ENCODE data around the gene TMEM235. TPM values are rescaled to one million over a fixed set of nuclear protein-coding genes. Genes with fewer than 3 reads are reported as not detected.

TMEM235 gene
- total and polyA plus RNA-seq, 4 donors, result 0.02 TPM; not detected in 3

DNA sequence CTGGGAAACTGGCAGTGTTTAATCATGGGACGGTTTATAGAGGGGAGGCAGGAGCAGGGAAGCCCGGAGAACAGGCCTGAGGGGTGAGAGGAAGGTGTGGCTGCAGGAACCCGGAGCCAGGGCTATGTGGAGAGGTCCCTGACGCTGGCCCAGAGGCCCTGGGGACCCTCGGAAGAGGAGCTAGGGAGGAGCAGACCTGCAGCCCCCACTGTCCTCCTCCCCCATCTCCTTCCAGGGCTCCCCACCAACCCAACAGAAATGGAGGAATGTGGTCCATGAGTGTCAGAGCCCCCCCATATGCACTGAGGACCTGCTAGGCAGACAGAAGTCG lies 20.3 kb downstream of the TMEM235 start (continued):
- TF ChIP-seq HNF4A (conservative IDR thresholded peaks at IDR 0.05) (no peak), FOXA1 (IDR thresholded peaks at IDR 0.05) (no peak), GABPA (IDR thresholded peaks at IDR 0.05 in 1 of 2, conservative IDR thresholded peaks at IDR 0.05 in 1 of 2) (no peak)

DNA sequence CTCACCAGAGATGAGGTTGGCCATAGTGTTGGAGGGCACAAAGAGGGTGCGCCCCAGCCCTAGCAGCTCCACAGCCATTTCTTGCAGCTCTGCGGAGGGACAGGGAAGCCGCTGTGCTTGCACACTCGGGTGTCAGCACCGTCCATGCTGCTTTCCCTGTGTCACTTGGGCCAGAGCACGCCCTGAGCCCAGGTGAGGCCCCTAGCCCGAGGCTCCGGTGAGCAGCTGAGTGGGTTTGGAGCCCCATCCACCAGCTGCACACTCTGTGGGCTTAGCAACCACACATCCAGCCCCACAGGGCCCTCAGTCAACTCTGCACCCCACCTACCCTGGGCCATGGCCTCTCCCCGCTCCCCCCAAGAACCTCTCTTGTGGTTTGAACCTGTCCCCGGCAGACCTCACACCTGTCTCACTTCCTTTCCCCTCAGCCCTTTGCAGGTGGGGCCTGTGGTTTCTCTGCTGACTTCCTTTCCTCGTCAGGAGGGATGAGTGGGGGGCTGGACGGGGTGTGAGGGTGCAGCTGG lies 20.7 kb downstream of the TMEM235 start:
- no peaks in the 10 kb centered on the region for H3K36me3 ChIP-seq (ENCODE audit: control insufficient read depth in 4 of 4, insufficient read depth in 3 of 4, low read depth in 1 of 4, low read length in 3 of 4)
- H3K27ac ChIP-seq (ENCODE audit: low read depth in 1 of 2, low read length in 2 of 2), result no peak overlapping the region
- H3K4me3 ChIP-seq (ENCODE audit: low read depth in 1 of 3, low read length in 3 of 3), result no peak overlapping the region
- DNase-seq (ENCODE audit: low spot score), result no peak
- no peaks in the 10 kb centered on the region for H3K9me3 ChIP-seq (ENCODE audit: control insufficient read depth in 4 of 4, low read length in 3 of 4)
- 75% methylated on average over 12 of the region's 12 CpGs for WGBS
- H3K9ac ChIP-seq (ENCODE audit: low read depth in 1 of 2, low read length in 2 of 2), result no peak overlapping the region
- TF ChIP-seq YY1 (IDR thresholded peaks at IDR 0.05) (no peak), HNF4A (conservative IDR thresholded peaks at IDR 0.05) (no peak), HNF4G (IDR thresholded peaks at IDR 0.05) (no peak), RAD21 (IDR thresholded peaks at IDR 0.05) (no peak), NR2F2 (IDR thresholded peaks at IDR 0.05) (no peak), JUND (IDR thresholded peaks at IDR 0.05) (no peak), EGR1 (IDR thresholded peaks at IDR 0.05; ENCODE audit: low read depth in 2 of 2) (no peak), SP1 (IDR thresholded peaks at IDR 0.05) (no peak), FOXA1 (IDR thresholded peaks at IDR 0.05) (no peak), TAF1 (conservative IDR thresholded peaks at IDR 0.05) (no peak)
- TF ChIP-seq, protein P1, sequence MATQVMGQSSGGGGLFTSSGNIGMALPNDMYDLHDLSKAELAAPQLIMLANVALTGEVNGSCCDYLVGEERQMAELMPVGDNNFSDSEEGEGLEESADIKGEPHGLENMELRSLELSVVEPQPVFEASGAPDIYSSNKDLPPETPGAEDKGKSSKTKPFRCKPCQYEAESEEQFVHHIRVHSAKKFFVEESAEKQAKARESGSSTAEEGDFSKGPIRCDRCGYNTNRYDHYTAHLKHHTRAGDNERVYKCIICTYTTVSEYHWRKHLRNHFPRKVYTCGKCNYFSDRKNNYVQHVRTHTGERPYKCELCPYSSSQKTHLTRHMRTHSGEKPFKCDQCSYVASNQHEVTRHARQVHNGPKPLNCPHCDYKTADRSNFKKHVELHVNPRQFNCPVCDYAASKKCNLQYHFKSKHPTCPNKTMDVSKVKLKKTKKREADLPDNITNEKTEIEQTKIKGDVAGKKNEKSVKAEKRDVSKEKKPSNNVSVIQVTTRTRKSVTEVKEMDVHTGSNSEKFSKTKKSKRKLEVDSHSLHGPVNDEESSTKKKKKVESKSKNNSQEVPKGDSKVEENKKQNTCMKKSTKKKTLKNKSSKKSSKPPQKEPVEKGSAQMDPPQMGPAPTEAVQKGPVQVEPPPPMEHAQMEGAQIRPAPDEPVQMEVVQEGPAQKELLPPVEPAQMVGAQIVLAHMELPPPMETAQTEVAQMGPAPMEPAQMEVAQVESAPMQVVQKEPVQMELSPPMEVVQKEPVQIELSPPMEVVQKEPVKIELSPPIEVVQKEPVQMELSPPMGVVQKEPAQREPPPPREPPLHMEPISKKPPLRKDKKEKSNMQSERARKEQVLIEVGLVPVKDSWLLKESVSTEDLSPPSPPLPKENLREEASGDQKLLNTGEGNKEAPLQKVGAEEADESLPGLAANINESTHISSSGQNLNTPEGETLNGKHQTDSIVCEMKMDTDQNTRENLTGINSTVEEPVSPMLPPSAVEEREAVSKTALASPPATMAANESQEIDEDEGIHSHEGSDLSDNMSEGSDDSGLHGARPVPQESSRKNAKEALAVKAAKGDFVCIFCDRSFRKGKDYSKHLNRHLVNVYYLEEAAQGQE (IDR thresholded peaks at IDR 0.05), result no peak
- TF ChIP-seq, protein P2, sequence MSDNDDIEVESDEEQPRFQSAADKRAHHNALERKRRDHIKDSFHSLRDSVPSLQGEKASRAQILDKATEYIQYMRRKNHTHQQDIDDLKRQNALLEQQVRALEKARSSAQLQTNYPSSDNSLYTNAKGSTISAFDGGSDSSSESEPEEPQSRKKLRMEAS (IDR thresholded peaks at IDR 0.05), result no peak
- TF ChIP-seq, protein P3, sequence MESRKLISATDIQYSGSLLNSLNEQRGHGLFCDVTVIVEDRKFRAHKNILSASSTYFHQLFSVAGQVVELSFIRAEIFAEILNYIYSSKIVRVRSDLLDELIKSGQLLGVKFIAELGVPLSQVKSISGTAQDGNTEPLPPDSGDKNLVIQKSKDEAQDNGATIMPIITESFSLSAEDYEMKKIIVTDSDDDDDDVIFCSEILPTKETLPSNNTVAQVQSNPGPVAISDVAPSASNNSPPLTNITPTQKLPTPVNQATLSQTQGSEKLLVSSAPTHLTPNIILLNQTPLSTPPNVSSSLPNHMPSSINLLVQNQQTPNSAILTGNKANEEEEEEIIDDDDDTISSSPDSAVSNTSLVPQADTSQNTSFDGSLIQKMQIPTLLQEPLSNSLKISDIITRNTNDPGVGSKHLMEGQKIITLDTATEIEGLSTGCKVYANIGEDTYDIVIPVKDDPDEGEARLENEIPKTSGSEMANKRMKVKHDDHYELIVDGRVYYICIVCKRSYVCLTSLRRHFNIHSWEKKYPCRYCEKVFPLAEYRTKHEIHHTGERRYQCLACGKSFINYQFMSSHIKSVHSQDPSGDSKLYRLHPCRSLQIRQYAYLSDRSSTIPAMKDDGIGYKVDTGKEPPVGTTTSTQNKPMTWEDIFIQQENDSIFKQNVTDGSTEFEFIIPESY (IDR thresholded peaks at IDR 0.05), result no peak
- no peaks in the 10 kb centered on the region for H3K27me3 ChIP-seq (ENCODE audit: control insufficient read depth in 4 of 4, insufficient read depth in 4 of 4, low read length in 3 of 4)
- peaks cover 0 to 22% (median 7%) of the 10 kb centered on the region in 4 donors for H3K4me1 ChIP-seq (ENCODE audit: control insufficient read depth in 4 of 4, insufficient read depth in 4 of 4, low read length in 3 of 4)

DNA sequence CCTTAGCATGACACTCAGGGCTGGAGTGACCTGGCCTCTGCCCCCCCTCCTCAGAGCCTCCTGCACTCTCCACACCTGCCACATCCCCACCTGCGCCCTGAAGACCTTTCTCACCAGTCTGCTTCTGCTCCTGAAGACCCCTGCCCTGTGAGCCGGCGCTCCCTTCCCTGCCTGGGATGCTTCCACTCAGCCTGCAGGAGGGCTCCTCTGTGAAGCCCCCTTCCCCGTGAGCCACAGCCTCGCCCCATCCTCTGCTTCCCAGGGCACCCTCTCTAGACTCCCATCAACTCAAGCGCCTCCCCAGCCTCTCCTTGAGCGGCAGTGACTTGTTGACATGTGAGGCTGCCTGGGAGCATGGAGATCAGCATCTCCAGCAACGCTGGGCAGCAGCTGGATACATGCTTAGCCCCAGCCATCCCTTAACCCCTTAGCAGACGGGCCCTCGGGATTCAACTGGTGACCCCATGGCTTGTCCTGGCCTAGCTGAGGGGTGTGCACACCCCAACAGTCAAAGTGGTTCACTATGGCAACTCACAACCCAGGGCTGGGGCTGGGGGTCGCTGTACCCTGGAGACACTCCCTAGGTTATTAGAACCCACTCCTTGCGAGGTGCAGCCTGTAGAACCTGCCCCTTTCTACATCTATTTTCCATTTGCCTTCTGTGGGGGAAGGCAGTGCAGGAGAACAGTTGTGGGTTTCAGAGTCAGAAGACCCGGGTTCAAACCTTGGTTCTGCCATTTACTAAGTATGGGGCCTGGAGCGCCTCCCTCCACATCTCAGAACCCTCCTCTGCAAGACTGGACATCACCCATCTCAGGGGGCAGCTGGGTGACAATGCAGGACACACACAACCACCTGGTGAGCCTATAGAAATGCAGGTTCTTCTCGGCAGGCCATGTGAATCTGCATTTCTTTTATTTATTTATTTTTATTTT lies 21.5 kb downstream of the TMEM235 start:
- H3K9ac ChIP-seq (ENCODE audit: low read depth in 1 of 2, low read length in 2 of 2), result no peak overlapping the region
- H3K4me3 ChIP-seq (ENCODE audit: low read depth in 1 of 3, low read length in 3 of 3), result no peak overlapping the region
- DNase-seq (ENCODE audit: low spot score), result no peak
- WGBS, result 87% methylated on average over 15 of the region's 15 CpGs
- H3K27me3 ChIP-seq (ENCODE audit: control insufficient read depth in 4 of 4, insufficient read depth in 4 of 4, low read length in 3 of 4), result no peaks in the 10 kb centered on the region
- no peaks in the 10 kb centered on the region for H3K9me3 ChIP-seq (ENCODE audit: control insufficient read depth in 4 of 4, low read length in 3 of 4)
- H3K4me1 ChIP-seq (ENCODE audit: control insufficient read depth in 4 of 4, insufficient read depth in 4 of 4, low read length in 3 of 4), result peaks cover 0 to 30% (median 11%) of the 10 kb centered on the region in 4 donors
- TF ChIP-seq RXRA (IDR thresholded peaks at IDR 0.05), result no peak
- no peak for TF ChIP-seq YY1 (IDR thresholded peaks at IDR 0.05)
- TF ChIP-seq, protein P4, sequence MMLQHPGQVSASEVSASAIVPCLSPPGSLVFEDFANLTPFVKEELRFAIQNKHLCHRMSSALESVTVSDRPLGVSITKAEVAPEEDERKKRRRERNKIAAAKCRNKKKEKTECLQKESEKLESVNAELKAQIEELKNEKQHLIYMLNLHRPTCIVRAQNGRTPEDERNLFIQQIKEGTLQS (IDR thresholded peaks at IDR 0.05), result no peak
- TF ChIP-seq RAD21 (IDR thresholded peaks at IDR 0.05), result no peak
- TF ChIP-seq, protein P1 (IDR thresholded peaks at IDR 0.05), result no peak
- no peak for TF ChIP-seq SP1 (IDR thresholded peaks at IDR 0.05)
- TF ChIP-seq TAF1 (conservative IDR thresholded peaks at IDR 0.05), result no peak
- TF ChIP-seq, protein P2 (IDR thresholded peaks at IDR 0.05), result no peak
- TF ChIP-seq FOXA2 (IDR thresholded peaks at IDR 0.05), result no peak
- no peaks in the 10 kb centered on the region for H3K36me3 ChIP-seq (ENCODE audit: control insufficient read depth in 4 of 4, insufficient read depth in 3 of 4, low read depth in 1 of 4, low read length in 3 of 4)
- no peak overlapping the region for H3K27ac ChIP-seq (ENCODE audit: low read depth in 1 of 2, low read length in 2 of 2)

Measured in liver (tissue), 9 donors.